HG03558 (cell line): ENCODE data around the gene OR5M10.
"Not testable (repeated sequence)": the region's sequence is repeated elsewhere in the genome, so short reads cannot be mapped to it uniquely, and the experiment has no call there.

Experiments used
- ATAC-seq: cut with Tn5 transposase; IDR thresholded peaks from one replicate; pipeline ENCODE4 v1.9.1; 2021; ENCODE audit warnings: moderate number of reproducible peaks; ENCODE audit not compliant: unreplicated experiment; ENCODE audit errors: extremely low read depth

OR5M10 gene

DNA sequence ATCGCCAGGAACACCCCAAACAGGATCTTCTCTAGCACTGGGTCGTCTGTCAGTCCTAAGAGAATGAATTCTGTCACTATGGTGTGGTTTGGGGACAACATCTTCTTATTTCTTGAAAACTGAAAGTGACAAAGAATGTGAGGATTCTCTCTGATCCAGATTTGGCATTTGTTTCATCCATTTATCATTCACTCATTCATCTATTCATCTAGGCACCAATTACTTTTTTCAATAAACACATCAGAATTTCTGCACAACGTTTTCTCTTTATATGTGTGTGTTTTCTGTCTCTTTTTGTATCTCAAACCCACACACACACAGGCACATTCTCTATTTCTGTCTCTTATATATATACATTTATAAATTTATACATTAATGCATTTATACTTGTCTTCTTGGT is at the start of gene OR5M10:
TSS of gene OR5M10 (minus strand) at position 101 of the 400 bp plus-strand sequence. CDS start at position 101, 0 bp downstream.
- ATAC-seq = no peak

DNA sequence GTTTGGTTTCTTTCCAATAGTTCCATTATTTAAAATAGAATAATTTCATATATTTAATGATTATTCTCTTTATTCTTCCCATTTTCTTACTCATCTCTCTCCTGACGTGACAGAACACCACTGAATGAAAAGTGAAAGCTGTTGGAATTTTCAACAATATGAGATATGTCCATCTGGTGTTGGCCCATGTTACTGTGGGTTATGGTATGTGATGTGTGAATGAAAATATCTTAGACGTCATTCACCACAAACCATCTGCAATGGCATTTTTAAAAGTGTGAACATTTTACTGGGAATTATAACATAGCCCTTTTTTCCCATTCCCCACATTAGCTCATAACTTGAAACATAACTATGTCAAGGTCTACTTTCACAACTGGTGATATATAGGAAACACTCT is 48.4 kb upstream of the OR5M10 start:
- ATAC-seq = no peak

DNA sequence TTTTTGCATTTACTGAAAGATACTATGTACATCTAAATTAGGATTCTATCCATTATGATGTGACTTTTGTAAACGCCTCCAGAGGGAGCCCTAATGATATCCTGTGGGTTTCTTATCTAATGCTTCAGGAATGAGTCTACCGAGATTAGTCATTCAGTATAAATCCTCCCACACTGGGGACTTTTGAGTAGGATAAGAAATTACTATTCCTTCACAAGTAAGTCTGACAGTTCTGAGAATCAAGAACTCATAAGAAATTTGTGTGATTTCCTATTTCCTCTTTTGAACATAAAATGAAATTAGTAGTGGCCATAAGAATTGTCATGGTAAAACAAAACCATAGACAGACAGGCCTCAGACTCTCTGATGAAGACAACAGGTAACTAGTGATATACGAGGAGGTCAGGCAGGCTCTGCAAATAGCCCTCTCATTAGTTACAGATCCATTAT is 47.2 kb upstream of the OR5M10 start:
- ATAC-seq = no peak

DNA sequence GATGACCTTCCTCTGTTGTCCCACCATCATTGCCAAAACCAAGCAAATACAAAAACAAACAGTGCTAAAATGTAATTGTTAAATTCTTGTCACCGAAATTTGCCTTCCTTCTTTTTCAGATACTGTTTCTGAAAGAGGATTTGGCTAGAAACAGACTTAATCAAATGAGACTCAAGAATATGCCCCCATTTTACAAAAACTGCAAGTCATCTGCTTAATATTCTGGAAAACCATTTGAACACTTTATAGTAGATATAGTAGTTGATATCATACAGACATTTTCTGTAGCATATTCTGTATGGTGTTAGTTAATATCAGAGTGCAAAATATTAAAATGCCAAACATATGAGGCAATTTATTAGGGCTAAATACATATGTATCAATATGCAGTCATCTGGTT is 33.7 kb upstream of the OR5M10 start:
- no peak for ATAC-seq

DNA sequence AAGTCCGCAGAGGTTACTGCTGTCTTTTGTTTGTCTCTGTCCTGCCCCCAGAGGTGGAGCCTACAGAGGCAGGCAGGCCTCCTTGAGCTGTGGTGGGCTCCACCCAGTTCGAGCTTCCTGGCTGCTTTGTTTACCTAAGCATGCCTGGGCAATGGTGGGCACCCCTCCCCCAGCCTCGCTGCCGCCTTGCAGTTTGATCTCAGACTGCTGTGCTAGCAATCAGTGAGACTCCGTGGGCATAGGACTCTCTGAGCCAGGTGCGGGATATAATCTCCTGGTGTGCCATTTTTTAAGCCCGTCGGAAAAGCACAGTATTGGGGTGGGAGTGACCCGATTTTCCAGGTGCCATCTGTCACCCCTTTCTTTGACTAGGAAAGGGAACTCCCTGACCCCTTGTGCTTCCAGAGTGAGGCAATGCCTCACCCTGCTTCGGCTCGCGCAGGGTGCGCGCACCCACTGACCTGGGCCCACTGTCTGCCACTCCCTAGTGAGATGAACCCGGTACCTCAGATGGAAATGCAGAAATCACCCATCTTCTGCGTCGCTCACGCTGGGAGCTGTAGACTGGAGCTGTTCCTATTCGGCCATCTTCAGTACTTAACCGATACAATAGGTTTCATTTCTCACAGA is 14.7 kb upstream of the OR5M10 start:
- ATAC-seq = not testable (repeated sequence)

DNA sequence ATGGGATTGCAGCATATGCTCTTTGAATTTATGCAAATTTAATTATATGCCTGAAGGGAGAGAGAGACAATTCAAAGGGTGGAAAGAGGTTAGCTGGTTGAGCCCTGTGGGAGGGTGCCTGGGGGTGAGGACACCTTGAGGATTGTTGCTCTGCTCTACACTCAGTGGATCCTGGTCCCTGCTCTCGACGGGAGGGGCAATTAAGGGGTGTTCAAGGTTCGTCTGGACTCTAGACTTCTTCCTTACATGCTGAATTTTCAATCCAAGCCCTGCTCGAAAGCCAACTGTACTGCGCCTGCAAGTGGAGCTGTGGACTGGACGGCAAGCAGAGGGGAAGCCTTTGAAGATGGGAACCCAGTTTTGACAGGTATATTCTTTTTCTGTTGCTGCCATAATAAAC is 18.9 kb downstream of the OR5M10 start:
- no peak for ATAC-seq

DNA sequence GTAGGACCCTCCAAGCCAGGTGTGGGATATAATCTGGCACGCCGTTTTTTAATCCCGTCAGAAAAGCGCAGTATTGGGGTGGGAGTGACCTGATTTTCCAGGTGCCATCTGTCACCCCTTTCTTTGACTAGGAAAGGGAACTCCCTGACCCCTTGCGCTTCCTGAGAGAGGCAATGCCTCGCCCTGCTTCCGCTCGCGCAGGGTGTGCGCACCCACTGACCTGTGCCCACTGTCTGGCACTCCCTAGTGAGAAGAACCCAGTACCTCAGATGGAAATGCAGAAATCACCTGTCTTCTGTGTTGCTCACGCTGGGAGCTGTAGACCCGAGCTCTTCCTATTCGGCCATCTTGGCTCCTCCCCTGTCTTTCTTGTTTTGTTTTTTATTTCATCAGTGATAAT is 22.8 kb downstream of the OR5M10 start:
- ATAC-seq = not testable (repeated sequence)

DNA sequence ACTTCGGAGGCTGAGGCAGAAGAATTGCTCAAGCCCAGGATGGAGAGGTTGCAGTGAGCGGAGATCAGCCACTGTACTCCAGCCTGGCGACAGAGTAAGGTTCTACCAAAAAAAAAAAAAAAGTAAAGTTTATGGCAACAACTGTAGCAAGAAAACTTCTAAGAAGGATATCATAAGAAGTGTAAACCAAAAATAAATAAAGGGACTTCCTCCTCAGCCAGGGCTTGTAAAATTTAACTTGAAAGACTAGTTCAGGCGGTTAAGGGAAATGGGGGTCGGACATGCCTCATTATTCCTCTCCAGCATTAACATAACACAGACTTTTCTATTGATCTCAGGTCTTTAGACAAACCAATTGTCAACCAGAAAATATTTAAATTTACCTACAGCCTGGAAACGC is 32.0 kb downstream of the OR5M10 start:
- no peak for ATAC-seq

DNA sequence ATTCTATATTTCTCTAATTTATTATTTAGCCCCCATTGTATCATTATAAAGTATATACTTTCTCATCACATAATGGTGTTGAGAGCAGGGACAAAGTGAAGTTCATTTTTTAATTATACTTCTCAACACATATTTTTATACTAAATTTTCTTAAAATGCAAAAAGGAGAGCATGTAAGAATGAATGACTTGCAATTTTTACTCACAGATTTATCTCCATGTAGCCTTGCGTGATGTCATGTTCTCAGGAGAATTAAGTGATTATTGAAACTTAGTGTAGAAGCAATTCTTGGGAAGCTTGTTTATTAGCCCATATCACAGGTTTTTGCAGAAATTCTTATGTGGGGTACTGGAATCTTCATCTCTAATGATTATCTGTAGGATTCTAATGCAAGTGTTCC is 33.8 kb downstream of the OR5M10 start:
- ATAC-seq = no peak

DNA sequence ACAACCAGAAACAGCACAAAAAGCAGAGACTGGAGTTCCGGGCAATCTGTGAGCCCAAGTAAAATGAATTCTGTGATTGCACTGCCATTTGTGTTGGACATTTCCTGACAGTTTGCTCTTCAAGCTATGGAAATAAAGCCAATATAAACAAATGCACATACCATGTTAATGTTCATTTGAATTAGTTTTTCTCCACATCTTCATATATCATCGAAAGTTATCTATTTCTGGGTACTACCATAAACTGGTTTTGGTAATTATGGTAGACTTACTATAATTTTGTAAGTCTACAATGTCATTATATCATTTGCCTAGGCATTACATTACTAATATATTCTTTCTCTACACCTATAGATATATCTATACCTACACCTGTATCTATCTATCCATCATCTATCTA is 34.4 kb downstream of the OR5M10 start, which contains the start of gene OR5M11:
TSS of gene OR5M11 (minus strand) at position 101 of the 400 bp plus-strand sequence. CDS start at position 101, 0 bp downstream.
- ATAC-seq = no peak

DNA sequence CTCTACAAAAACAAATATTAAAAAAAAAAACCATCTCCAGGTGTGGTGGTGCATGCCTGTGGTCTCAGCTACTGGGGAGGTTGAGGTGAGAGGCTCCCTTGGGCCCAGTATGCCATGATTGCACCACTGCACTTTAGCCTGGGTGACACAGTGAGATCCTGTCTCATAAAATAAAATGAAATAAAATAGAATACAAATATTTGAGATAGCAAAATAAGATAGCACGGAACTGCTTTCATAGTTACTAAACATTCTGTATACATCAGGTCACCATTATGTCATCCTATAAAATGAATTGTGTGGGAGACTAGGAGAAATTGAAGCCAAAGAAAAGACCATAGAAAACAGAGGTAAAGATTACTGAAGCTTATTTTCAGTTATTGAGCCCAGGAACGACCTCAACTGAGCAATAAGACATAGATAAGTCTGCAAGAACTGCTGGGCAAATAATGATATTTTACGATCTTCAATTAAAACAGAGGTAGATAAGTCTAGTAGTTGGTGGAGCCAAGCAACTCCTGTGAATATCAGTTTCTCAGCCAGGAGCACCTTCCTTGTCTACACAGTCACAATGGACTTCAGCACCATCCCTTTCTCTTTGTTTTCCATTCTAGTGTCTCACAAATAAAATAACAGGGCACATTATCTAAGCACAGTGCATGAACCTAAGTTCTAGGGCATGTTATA is 44.3 kb downstream of the OR5M10 start:
- ATAC-seq = no peak

DNA sequence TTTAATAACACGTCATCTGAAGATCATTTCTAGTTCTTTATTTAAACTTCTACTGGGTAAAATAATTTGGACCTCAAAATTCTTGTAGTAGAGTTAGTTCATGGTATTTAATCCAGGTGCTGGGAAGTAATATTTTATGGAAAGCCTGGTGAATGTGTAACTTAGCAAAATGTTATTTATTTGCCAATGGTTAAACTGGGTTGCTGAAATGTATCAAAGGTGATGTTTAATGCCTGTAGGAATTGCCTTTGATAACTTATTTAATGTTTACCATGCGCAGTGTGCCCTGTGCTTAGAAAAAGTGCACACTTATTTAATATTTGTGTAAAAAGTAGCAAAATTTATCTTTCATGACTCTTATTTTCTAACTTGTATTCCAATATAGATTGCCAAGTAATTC is 45.7 kb downstream of the OR5M10 start:
- no peak for ATAC-seq
